ENCODE results near the gene ST3GAL5. TPM values are rescaled to one million over a fixed set of nuclear protein-coding genes. Genes with fewer than 3 reads are reported as not detected.
A peak's percentile ranks its signal among the peaks of the same experiment; 100 is the strongest.
"Not testable (repeated sequence)": the region's sequence is repeated elsewhere in the genome, so short reads cannot be mapped to it uniquely, and the experiment has no call there.

The ST3GAL5 gene
- total RNA-seq, 1 donor from 2014 or later, result 5.9 TPM

GRCh38 chr2:85893428-85894258, 4.9 kb upstream of the ST3GAL5 start:
- peak; percentile 78 for DNase-seq (ENCODE audit: low read depth)

DNA sequence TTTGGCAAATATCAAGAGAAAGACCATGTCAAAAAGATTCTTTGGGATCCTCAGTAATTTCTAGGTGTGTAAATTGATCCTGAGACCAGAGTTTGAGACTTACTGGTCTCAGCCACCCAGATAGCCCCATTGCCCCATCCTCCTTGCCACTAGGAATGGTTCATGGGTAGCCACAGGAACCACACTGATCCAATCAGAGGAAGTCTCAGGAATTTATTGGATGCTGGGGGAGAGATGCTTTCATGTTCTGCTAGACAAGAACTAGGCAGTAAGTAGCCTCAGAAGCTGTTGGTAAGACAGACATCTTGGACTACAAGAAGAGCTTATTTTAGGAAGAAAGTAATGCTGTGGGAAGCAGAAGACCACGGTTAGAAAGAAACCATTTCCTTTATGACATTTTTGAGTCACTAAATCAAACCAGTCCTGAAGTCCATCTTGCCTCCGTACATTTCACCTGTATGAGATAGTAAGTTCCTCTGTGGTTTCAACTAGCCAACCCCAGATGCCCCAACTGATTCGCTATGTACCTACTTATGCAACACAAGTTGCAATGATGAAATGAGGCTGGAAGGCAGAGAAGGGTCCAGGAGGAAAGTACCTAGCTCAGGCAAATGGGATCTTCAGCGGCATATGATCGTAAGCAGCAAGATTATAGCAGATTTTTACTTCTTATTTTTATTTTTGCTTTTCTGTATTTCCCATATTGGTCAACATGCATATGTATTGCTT, 3.6 kb upstream of the ST3GAL5 start:
- DNase-seq (ENCODE audit: low read depth), result no peak

DNA sequence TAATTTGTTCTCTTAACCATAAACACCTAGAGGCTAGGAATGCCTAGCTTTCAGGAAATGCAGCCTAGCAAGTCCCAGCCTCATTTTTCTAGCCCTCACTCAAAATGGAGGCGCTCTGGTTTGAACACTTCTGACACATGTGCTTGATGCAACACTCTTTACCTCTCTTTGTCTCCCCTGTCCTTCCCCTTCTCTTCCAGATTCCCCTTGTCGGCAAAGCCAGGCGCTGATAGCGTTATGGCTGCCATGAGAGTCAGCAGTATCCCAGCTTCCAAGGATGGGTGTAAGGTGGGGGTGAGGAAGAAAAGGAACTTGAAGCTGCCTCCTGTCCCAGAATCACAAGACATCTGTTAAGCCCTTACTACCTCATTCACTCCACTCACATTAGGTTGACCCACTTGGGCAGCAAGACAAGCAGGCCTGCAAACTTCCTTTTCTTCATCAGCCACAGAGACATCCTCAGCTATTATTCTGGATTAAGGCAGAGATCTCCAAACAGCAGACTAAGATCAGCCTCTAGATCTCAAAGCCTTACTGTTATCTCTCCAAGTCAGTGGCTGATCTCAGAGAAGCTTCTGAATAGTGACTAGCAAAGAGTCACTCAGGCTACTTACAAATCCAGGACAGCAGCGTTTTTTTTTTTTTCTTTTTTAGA, 1.9 kb upstream of the ST3GAL5 start:
- DNase-seq (ENCODE audit: low read depth), result no peak

- DNase-seq (ENCODE audit: low read depth), result no peak
Measured at GRCh38 chr2:85889627-85890281, 964 bp upstream of the ST3GAL5 start.

DNA sequence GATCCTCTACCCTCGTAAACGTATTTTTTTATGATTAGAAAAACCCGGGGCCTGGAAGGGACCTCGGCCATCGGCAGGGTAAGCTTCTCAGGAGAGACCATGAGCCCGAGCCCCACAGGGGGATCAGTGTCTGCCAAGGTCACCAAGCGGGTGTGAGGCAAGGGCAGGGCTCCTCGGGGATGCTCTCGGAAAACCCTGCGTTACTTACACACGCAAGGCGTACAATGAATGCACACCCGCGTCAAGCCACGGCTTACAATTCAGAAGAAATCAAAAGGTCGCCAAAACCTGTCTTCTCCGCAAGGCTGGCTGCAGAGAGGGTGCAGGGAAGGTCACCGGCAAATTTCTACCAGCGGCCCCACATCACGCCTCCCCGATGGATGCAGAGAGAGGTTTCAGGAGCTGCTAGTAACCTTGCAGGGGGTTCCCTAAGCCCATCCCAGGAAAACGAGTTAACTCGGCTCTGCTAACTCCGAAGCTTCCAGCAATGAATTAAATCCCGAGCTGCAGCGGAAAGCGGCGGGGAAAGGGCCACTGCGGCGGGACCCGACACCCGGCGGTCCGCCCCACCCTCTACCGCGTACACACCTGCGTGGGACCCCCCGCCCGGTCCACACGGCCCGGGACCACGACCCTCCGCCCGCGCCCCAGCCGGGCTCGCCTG, 638 bp downstream of the ST3GAL5 start:
- no peak for DNase-seq (ENCODE audit: low read depth)

DNA sequence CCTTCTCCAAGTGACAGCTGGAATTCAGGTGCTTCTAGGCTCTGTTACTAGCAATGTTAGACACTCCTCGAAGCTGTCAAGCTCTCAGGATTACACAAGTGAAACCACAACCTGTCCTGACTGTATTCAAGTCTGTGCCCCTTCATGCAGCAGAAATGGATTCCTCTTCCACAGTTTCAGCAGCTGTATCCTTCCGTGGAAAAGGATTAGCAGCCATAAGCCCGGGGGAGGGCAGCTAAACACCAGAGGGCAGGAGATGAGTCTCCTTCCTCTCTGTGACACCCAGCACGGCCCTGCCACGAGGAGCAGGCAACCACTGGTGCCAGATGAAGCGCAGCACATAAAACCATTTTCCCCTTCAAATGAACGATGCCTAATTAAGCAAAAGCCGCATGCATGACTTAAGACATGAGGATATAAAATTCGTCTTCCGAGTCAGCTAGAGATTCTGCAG, 1.2 kb downstream of the ST3GAL5 start:
- DNase-seq (ENCODE audit: low read depth), result peak; percentile 38

GRCh38 chr2:85886590-85886989, 2.2 kb downstream of the ST3GAL5 start:
- DNase-seq (ENCODE audit: low read depth), result peak; percentile 82

GRCh38 chr2:85886141-85886540, 2.6 kb downstream of the ST3GAL5 start:
- DNase-seq (ENCODE audit: low read depth), result no peak

DNA sequence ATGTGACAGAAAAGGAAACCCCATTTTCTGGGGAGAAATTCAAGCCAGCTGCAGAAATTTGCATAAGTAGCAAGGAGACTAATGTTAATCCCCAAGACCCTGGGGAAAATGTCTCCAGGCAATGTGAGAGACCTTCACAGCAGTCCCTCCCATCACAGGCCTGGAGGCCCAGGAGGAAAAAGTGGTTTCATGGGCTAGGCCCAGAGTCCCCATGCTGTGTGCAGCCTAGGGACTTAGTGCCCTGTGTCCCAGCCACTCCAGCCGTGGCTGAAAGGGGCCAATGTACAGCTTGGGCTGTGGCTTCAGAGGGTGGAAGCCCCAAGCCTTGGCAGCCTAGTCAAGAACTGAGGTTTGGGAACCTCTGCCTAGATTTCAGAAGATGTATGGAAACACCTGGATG, 7.0 kb downstream of the ST3GAL5 start:
- DNase-seq (ENCODE audit: low read depth), result not testable (repeated sequence)

- not testable (repeated sequence) for DNase-seq (ENCODE audit: low read depth)
Measured at GRCh38 chr2:85880716-85881328, 8.0 kb downstream of the ST3GAL5 start.

- no peak for DNase-seq (ENCODE audit: low read depth)
Measured at GRCh38 chr2:85878719-85879370, 9.9 kb downstream of the ST3GAL5 start.

DNA sequence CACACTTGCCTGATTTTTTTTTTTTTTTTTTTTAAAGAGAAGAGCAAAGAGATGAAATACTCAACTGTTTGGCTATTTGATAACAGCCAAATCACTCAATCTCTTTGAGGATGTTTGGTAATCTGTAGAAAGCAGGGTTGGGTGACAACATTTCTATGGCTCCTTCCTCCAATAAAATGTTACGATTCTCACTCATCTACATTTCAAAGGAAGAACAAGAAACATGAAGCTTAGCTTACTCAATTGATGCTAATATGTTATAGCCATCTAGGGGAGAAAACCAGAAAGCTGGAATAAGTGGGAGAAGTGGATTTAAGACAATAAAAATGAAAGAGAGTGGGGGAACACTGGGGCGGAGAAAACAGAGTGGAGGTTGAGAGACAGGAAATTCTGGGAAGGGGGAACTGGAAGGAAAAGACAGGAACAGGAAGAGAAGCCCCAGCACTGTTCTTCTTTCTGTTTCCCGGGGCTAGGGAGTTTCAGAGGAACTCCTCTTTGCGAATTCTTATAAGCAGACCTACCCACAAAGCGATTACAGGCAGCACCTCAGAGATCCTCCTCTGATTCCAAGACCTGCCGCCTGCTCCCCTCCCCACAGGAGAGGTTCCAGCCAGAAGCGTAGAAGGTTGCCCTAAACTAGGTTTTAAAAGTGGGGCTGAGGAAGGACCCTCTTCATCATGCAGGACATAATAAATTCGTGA, 13.3 kb downstream of the ST3GAL5 start:
- DNase-seq (ENCODE audit: low read depth), result no peak

- no peak for DNase-seq (ENCODE audit: low read depth)
Measured at GRCh38 chr2:85873679-85874078, 15.1 kb downstream of the ST3GAL5 start.

- DNase-seq (ENCODE audit: low read depth), result no peak
Measured at GRCh38 chr2:85872536-85873161, 16.1 kb downstream of the ST3GAL5 start.

- no peak for DNase-seq (ENCODE audit: low read depth)
Measured at GRCh38 chr2:85871494-85872164, 17.2 kb downstream of the ST3GAL5 start.

- DNase-seq (ENCODE audit: low read depth), result no peak
Measured at GRCh38 chr2:85868822-85869221, 20.0 kb downstream of the ST3GAL5 start.

DNA sequence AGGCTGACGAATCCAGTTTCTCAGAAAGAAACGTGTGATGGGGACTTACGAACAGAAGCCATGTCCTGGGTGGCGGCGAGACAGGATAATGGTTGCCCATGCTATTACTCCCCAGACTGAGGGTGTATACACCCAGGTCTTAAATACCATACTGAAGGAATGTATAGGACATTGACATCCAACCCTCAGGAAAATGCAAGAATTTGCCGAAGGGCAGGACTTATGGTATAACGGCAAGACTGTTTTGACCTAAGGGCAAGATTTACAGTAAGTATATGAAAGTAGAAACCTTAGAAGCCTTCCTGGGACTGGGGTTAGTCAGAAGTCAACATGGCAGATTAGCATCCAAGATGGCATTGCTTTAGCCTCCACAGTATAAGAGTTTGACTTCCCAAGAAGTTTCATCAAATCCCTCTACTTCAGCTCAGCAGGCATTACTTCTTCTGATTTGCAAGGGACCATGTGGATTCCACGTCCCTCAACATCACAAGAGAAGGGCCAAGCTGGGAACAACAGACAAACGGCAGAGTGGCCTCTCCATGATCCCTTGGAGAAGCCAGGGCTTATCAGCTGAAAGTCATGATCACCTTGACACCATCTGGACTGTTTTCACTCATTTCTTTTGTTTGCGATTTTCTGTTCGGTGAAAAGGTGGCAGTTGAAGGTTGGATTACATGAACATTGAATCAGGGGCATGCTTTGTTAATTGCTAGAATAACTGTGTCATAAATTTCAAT, 21.1 kb downstream of the ST3GAL5 start:
- DNase-seq (ENCODE audit: low read depth), result no peak

GRCh38 chr2:85867121-85867520, 21.7 kb downstream of the ST3GAL5 start:
- no peak for DNase-seq (ENCODE audit: low read depth)
